K562 (cell line): Measurements from ENCODE around the gene CEP41. TPM values are rescaled to one million over a fixed set of nuclear protein-coding genes. Genes with fewer than 3 reads are reported as not detected.

Experiments used
- BCLAF1 ChIP-seq, 2 experiments: fragments of 450-650 bp in 1 of 2; IDR thresholded peaks; 2 replicates each; pipeline ENCODE4 v1.6.1; 2011 to 2017; ENCODE audit warnings: low read depth in 2 of 2, antibody characterized with exemption in 1 of 2, borderline replicate concordance in 1 of 2, low read length in 1 of 2, mild to moderate bottlenecking in 1 of 2, mixed read lengths in 1 of 2; ENCODE audit not compliant: control insufficient read depth in 1 of 2
- CREB3 ChIP-seq: fragments of 450-650 bp; conservative IDR thresholded peaks from 2 replicates; pipeline ENCODE4 v1.6.1; 2016; ENCODE audit warnings: missing genetic modification characterization, low read depth, mild to moderate bottlenecking, missing compliant biosample characterization, moderate library complexity
- CTBP1 ChIP-seq: fragments of 450-650 bp; IDR thresholded peaks from 2 replicates; pipeline ENCODE4 v1.6.1; 2016; ENCODE audit warnings: borderline replicate concordance
- ESRRA ChIP-seq: fragments of 450-650 bp; IDR thresholded peaks from 2 replicates; pipeline ENCODE4 v1.6.1; 2014; ENCODE audit warnings: low read depth, mild to moderate bottlenecking, moderate library complexity, borderline replicate concordance
- FOXA1 ChIP-seq: fragments of 450-650 bp; IDR thresholded peaks from 2 replicates; pipeline ENCODE4 v1.6.1; 2016; ENCODE audit warnings: mild to moderate bottlenecking, borderline replicate concordance
- HDAC6 ChIP-seq: IDR thresholded peaks from 2 replicates; pipeline ENCODE4 v1.6.1; 2012; ENCODE audit warnings: low read depth, mild to moderate bottlenecking, control low read depth, inconsistent platforms, low read length, moderate library complexity
- ILF3 ChIP-seq: fragments of 450-650 bp; IDR thresholded peaks from 2 replicates; pipeline ENCODE4 v1.6.1; 2018; ENCODE audit warnings: antibody characterized with exemption, mild to moderate bottlenecking, moderate library complexity, borderline replicate concordance
- JUN ChIP-seq, 2 experiments: sonication (generic) in 1 of 2; formaldehyde crosslinking in 1 of 2; IDR thresholded peaks; 2 replicates each; pipeline versions ENCODE4 v1.6.1 to v1.8.0; 2012 to 2022; ENCODE audit warnings: borderline replicate concordance in 2 of 2, mild to moderate bottlenecking in 2 of 2, improper control_type of control experiment in 1 of 2, low read depth in 1 of 2, low read length in 1 of 2, missing genetic modification reagents in 1 of 2
- MAFF ChIP-seq: IDR thresholded peaks from 2 replicates; pipeline ENCODE4 v1.6.1; 2012; ENCODE audit warnings: low read length, improper control_type of control experiment
- NFXL1 ChIP-seq: fragments of 450-650 bp; formaldehyde crosslinking; IDR thresholded peaks from 2 replicates; pipeline ENCODE4 v1.4.0; 2021; ENCODE audit warnings: mild to moderate bottlenecking
- PHB2 ChIP-seq: fragments of 450-650 bp; IDR thresholded peaks from 2 replicates; pipeline ENCODE4 v1.6.1; 2017; ENCODE audit warnings: low read depth
- PRPF4 ChIP-seq: fragments of 200-400 bp; formaldehyde crosslinking; IDR thresholded peaks from one replicate; pipeline ENCODE4 v1.6.1; 2017; ENCODE audit warnings: low read length, low read depth, mild to moderate bottlenecking; ENCODE audit not compliant: insufficient read depth, poor library complexity, severe bottlenecking
- SAFB ChIP-seq: fragments of 200-400 bp; formaldehyde crosslinking; IDR thresholded peaks from 2 replicates; pipeline ENCODE4 v1.6.1; 2017; ENCODE audit warnings: low read depth, low read length, borderline replicate concordance
- SIX5 ChIP-seq, 2 experiments: IDR thresholded peaks; 2 replicates each; pipeline ENCODE4 v1.6.1; 2011; ENCODE audit warnings: low read length in 2 of 2, borderline replicate concordance in 1 of 2, low read depth in 1 of 2, mild to moderate bottlenecking in 1 of 2, moderate library complexity in 1 of 2; ENCODE audit not compliant: insufficient read depth in 1 of 2
- SNAPC5 ChIP-seq: fragments of 250-450 bp; sonication (Bioruptor Pico); IDR thresholded peaks from 2 replicates; pipeline ENCODE4 v1.8.0; 2021; ENCODE audit warnings: moderate library complexity, mild to moderate bottlenecking, inconsistent platforms
- SP2 ChIP-seq: IDR thresholded peaks from 2 replicates; pipeline ENCODE4 v1.6.1; 2011; ENCODE audit warnings: mild to moderate bottlenecking, low read depth, low read length, moderate library complexity; ENCODE audit not compliant: poor library complexity, severe bottlenecking; ENCODE audit errors: extremely low read depth
- XRCC3 ChIP-seq: fragments of 450-650 bp; IDR thresholded peaks from 2 replicates; pipeline ENCODE4 v1.6.1; 2017; ENCODE audit warnings: mild to moderate bottlenecking, moderate library complexity
- ZBTB43 ChIP-seq: sonication (generic); formaldehyde crosslinking; IDR thresholded peaks from 2 replicates; pipeline ENCODE4 v1.8.0; 2023; ENCODE audit warnings: mild to moderate bottlenecking, missing genetic modification reagents
- ZEB2 ChIP-seq: fragments of 450-650 bp; IDR thresholded peaks from 2 replicates; pipeline ENCODE4 v1.6.1; 2016
- ZKSCAN8 ChIP-seq: fragments of 200-800 bp; sonication (Bioruptor generic); IDR thresholded peaks from 2 replicates; pipeline ENCODE4 v1.6.1; 2016; ENCODE audit warnings: missing genetic modification characterization, missing compliant biosample characterization
- ZNF217 ChIP-seq: sonication (generic); formaldehyde crosslinking; IDR thresholded peaks from 2 replicates; pipeline ENCODE4 v1.8.0; 2022; ENCODE audit warnings: mild to moderate bottlenecking, missing genetic modification reagents
- ZNF3 ChIP-seq: fragments of 250-450 bp; sonication (Bioruptor Pico); IDR thresholded peaks from 2 replicates; pipeline ENCODE4 v1.5.0; 2021; ENCODE audit warnings: mild to moderate bottlenecking, moderate library complexity
- polyA plus RNA-seq, 8 experiments: library from polyadenylated mRNA; depleted of rRNA in 4 of 8; stranded (reverse) in 5 of 8; unstranded in 3 of 8; fragments of >200 nt; fragmentation: Nextera tagmentation in 2 of 8; fragmentation: Illumina TruSeq in 1 of 8; extraction: Ambion mirVana in 2 of 8; extraction: Trizol in 1 of 8; gene quantifications; 2 replicates each; pipeline versions ENCODE4 v1.2.1 to v1.2.3, GENCODE V29; 2011 to 2014; ENCODE audit warnings: inconsistent platforms in 1 of 8, missing spikeins in 1 of 8
- total RNA-seq, 7 experiments: library from RNA; depleted of rRNA in 6 of 7; stranded (reverse); fragments of >200 nt in 6 of 7; fragmentation: Illumina TruSeq in 2 of 7; extraction: Trizol in 2 of 7; gene quantifications; 2 replicates each; pipeline versions ENCODE4 v1.2.1 to v1.2.3, GENCODE V29; 2011 to 2021; ENCODE audit warnings: low replicate concordance in 1 of 7

Gene CEP41
- total and polyA plus RNA-seq, 9 of the 15 experiments (the other 6 are each of a cell fraction or from before 2014, with no cell fraction given) = 1.5 to 15.5 (median 6.4) TPM

- no peak for TF ChIP-seq SNAPC5 (CRISPR knock-in tag)
- no peak for TF ChIP-seq SP2
- TF ChIP-seq PRPF4 = no peak
- TF ChIP-seq SIX5 (IDR thresholded peaks at IDR 0.05; ENCODE audit: borderline replicate concordance in 1 of 2, insufficient read depth in 1 of 2, low read depth in 1 of 2, low read length in 2 of 2) = no peak
- TF ChIP-seq ILF3 = no peak
- TF ChIP-seq BCLAF1 (IDR thresholded peaks at IDR 0.05; ENCODE audit: borderline replicate concordance in 1 of 2, control insufficient read depth in 1 of 2, low read depth in 2 of 2, low read length in 1 of 2) = no peak
- TF ChIP-seq ZKSCAN8 = no peak
- TF ChIP-seq NFXL1 (CRISPR knock-in tag) = no peak
- TF ChIP-seq JUN (IDR thresholded peaks at IDR 0.05; ENCODE audit: borderline replicate concordance, low read depth, low read length) = no peak
- TF ChIP-seq JUN (CRISPR knock-in tag; IDR thresholded peaks at IDR 0.05; ENCODE audit: borderline replicate concordance) = no peak
- no peak for TF ChIP-seq FOXA1
- no peak for TF ChIP-seq ZNF217
- TF ChIP-seq MAFF = no peak
- no peak for TF ChIP-seq XRCC3
- TF ChIP-seq CTBP1 = no peak
- no peak for TF ChIP-seq HDAC6
- TF ChIP-seq ZNF3 (CRISPR knock-in tag) = no peak
- no peak for TF ChIP-seq ZBTB43 (CRISPR knock-in tag)
- no peak for TF ChIP-seq SAFB
- no peak for TF ChIP-seq ZEB2
- TF ChIP-seq PHB2 = no peak
- no peak; the same call in 1 of the 2 replicates for TF ChIP-seq ESRRA
- TF ChIP-seq CREB3 (tag) = no peak
These were observed at the start of gene CEP41 (continued) for GRCh38 chr7:130440527-130441365.
